H1 (cell line): Measurements from ENCODE around the gene OR14K1. TPM values are rescaled to one million over a fixed set of nuclear protein-coding genes. Genes with fewer than 3 reads are reported as not detected.
A peak's percentile ranks its signal among the peaks of the same experiment; 100 is the strongest.

Experiments
- CTCF ChIA-PET: fragments of 300-600 bp; sonication (Branson Sonifier 250); formaldehyde crosslinking; loops from one replicate; lab custom pipeline; 2021; ENCODE audit not compliant: partially characterized antibody; lab: Charles Lee
- POLR2A ChIA-PET: fragments of 300-600 bp; sonication (Branson Sonifier 250); formaldehyde crosslinking; loops from one replicate; lab custom pipeline; 2021; ENCODE audit warnings: inconsistent platforms; ENCODE audit not compliant: partially characterized antibody; lab: Charles Lee
- DNase-seq, 2 experiments: peaks; one replicate each; pipeline versions ENCODE4 v3.0.0 to v3.0.0-alpha.2; 2010 to 2022; ENCODE audit warnings: low spot score in 2 of 2, low read depth in 1 of 2, mixed read lengths in 1 of 2
- FAIRE-seq: peaks from 2 replicates; lab custom pipeline; 2011; peaks lifted over from hg19 to GRCh38; lab: Jason Lieb, UNC
- H2AFZ ChIP-seq: 2 replicates; pipeline ENCODE4 v1.8.1; 2012; ENCODE audit warnings: low read length, inconsistent platforms
- H2AK5ac ChIP-seq: 2 replicates; pipeline ENCODE4 v1.6.1; 2013; ENCODE audit warnings: low read depth, low read length
- H2BK120ac ChIP-seq: replicated peaks from 2 replicates; pipeline ENCODE3; 2013; ENCODE audit warnings: low read depth, low read length, inconsistent platforms
- H2BK12ac ChIP-seq: 2 replicates; pipeline ENCODE4 v1.6.1; 2013; ENCODE audit warnings: low read depth, low read length
- H2BK15ac ChIP-seq: 2 replicates; pipeline ENCODE4 v1.6.1; 2013; ENCODE audit warnings: low read length
- H2BK20ac ChIP-seq: 2 replicates; pipeline ENCODE4 v1.6.1; 2013; ENCODE audit warnings: low read length
- H2BK5ac ChIP-seq: 2 replicates; pipeline ENCODE4 v1.6.1; 2013; ENCODE audit warnings: low read depth, low read length
- H3K14ac ChIP-seq: 2 replicates; pipeline ENCODE4 v1.6.1; 2013; ENCODE audit warnings: inconsistent platforms; ENCODE audit not compliant: insufficient read length
- H3K18ac ChIP-seq: 2 replicates; pipeline ENCODE4 v1.6.1; 2013; ENCODE audit warnings: low read length; ENCODE audit errors: extremely low read depth
- H3K23ac ChIP-seq: 2 replicates; pipeline ENCODE4 v1.6.1; 2013; ENCODE audit warnings: inconsistent platforms; ENCODE audit not compliant: insufficient read length
- H3K23me2 ChIP-seq: 2 replicates; pipeline ENCODE4 v1.6.1; 2013; ENCODE audit warnings: low read depth, low read length
- H3K27ac ChIP-seq: 2 replicates; pipeline ENCODE4 v1.6.1; 2011; ENCODE audit warnings: low read depth, low read length, inconsistent platforms
- H3K27me3 ChIP-seq, 4 experiments: replicated peaks in 1 of 4; 1 replicate in 1 of 4; 2 replicates in 3 of 4; pipeline versions ENCODE4 v1.6.1 to v1.8.1; 2011 to 2013; ENCODE audit warnings: low read length in 3 of 4, mild to moderate bottlenecking in 3 of 4, inconsistent platforms in 2 of 4, mixed read lengths in 2 of 4, moderate library complexity in 1 of 4; ENCODE audit not compliant: control insufficient read depth in 3 of 4, insufficient read depth in 3 of 4; ENCODE audit errors: extremely low read depth in 1 of 4
- H3K36me3 ChIP-seq, 4 experiments: 2 replicates each; pipeline versions ENCODE4 v1.6.1 to v1.8.1; 2011 to 2013; ENCODE audit warnings: mild to moderate bottlenecking in 4 of 4, low read length in 3 of 4, moderate library complexity in 2 of 4, control low read depth in 1 of 4, inconsistent platforms in 1 of 4; ENCODE audit not compliant: insufficient read depth in 4 of 4, control insufficient read depth in 2 of 4
- H3K4ac ChIP-seq: replicated peaks from 2 replicates; pipeline ENCODE3; 2013; ENCODE audit warnings: low read length, low read depth, mixed read lengths, inconsistent platforms; ENCODE audit not compliant: insufficient read length
- H3K4me1 ChIP-seq, 4 experiments: replicated peaks in 1 of 4; 1 replicate in 1 of 4; 2 replicates in 3 of 4; pipeline versions ENCODE4 v1.6.1 to v1.8.1; 2011 to 2013; ENCODE audit warnings: low read length in 3 of 4, inconsistent platforms in 2 of 4, mixed read lengths in 1 of 4; ENCODE audit not compliant: insufficient read depth in 4 of 4, control insufficient read depth in 3 of 4
- H3K4me2 ChIP-seq, 2 experiments: 2 replicates each; pipeline versions ENCODE4 v1.6.1 to v1.8.1; 2011 to 2013; ENCODE audit warnings: low read depth in 2 of 2, low read length in 2 of 2, control low read depth in 1 of 2, inconsistent platforms in 1 of 2, mild to moderate bottlenecking in 1 of 2; ENCODE audit not compliant: insufficient read depth in 1 of 2
- H3K4me3 ChIP-seq, 4 experiments: fragments of 200-600, 300-600 bp in 1 of 4; sonication (generic), shearing (Covaris generic), sonication (Bioruptor Twin) in 1 of 4; 2 replicates each; pipeline versions ENCODE4 v1.5.1 to v1.8.1; 2011 to 2016; ENCODE audit warnings: low read length in 4 of 4, low read depth in 3 of 4, control low read depth in 2 of 4, inconsistent platforms in 2 of 4, mild to moderate bottlenecking in 2 of 4, mixed read lengths in 1 of 4, moderate library complexity in 1 of 4; ENCODE audit not compliant: insufficient read depth in 2 of 4; ENCODE audit errors: extremely low read depth in 1 of 4
- H3K56ac ChIP-seq: replicated peaks from 2 replicates; pipeline ENCODE3; 2013; ENCODE audit warnings: low read depth, mild to moderate bottlenecking, mixed read lengths, low read length, inconsistent platforms; ENCODE audit not compliant: insufficient read length
- H3K79me1 ChIP-seq: 2 replicates; pipeline ENCODE4 v1.6.1; 2013; ENCODE audit warnings: low read depth, low read length, control low read depth
- H3K79me2 ChIP-seq, 2 experiments: 2 replicates each; pipeline versions ENCODE4 v1.6.1 to v1.8.1; 2012 to 2013; ENCODE audit warnings: low read length in 2 of 2, mild to moderate bottlenecking in 2 of 2, inconsistent platforms in 1 of 2; ENCODE audit not compliant: insufficient read depth in 2 of 2, control insufficient read depth in 1 of 2
- H3K9ac ChIP-seq, 4 experiments: replicated peaks in 1 of 4; 1 replicate in 1 of 4; 2 replicates in 3 of 4; pipeline versions ENCODE4 v1.6.1 to v1.8.1; 2011 to 2013; ENCODE audit warnings: low read depth in 3 of 4, low read length in 3 of 4, control low read depth in 2 of 4, mild to moderate bottlenecking in 2 of 4, moderate library complexity in 2 of 4, inconsistent platforms in 1 of 4; ENCODE audit errors: extremely low read depth in 1 of 4
- H3K9me3 ChIP-seq, 2 experiments: 2 replicates each; pipeline versions ENCODE4 v1.6.1 to v1.8.1; 2012 to 2013; ENCODE audit warnings: mild to moderate bottlenecking in 2 of 2, moderate library complexity in 2 of 2, control low read depth in 1 of 2, inconsistent platforms in 1 of 2, low read depth in 1 of 2, low read length in 1 of 2, mixed read lengths in 1 of 2; ENCODE audit not compliant: insufficient read depth in 2 of 2
- H4K20me1 ChIP-seq, 2 experiments: replicated peaks in 1 of 2; 2 replicates each; pipeline versions ENCODE3 to v1.8.1; 2011 to 2013; ENCODE audit warnings: inconsistent platforms in 2 of 2, low read length in 2 of 2, mild to moderate bottlenecking in 1 of 2; ENCODE audit not compliant: insufficient read depth in 2 of 2, control insufficient read depth in 1 of 2
- H4K5ac ChIP-seq: 2 replicates; pipeline ENCODE4 v1.6.1; 2013; ENCODE audit warnings: low read length, low read depth, mixed read lengths, inconsistent platforms; ENCODE audit not compliant: insufficient read length
- H4K8ac ChIP-seq: 2 replicates; pipeline ENCODE4 v1.8.0; 2013; ENCODE audit warnings: mild to moderate bottlenecking, moderate library complexity, low read length, inconsistent platforms; ENCODE audit not compliant: insufficient read depth; ENCODE audit errors: extremely low read depth
- H4K91ac ChIP-seq: replicated peaks from 2 replicates; pipeline ENCODE3; 2013; ENCODE audit warnings: low read length, mixed read lengths, inconsistent platforms; ENCODE audit not compliant: insufficient read length
- CBX5 ChIP-seq: fragments of 300-800, 300-1000 bp; sonication (generic); IDR thresholded peaks from 2 replicates; pipeline ENCODE4 v1.7.1; 2016; ENCODE audit warnings: antibody characterized with exemption, low read length, low read depth
- HDAC2 ChIP-seq, 2 experiments: fragments of 300-600 bp in 1 of 2; sonication (generic) in 1 of 2; IDR thresholded peaks; 2 replicates each; pipeline ENCODE4 v1.6.1; 2011 to 2012; ENCODE audit warnings: low read depth in 2 of 2, low read length in 2 of 2, mild to moderate bottlenecking in 2 of 2, moderate library complexity in 2 of 2, borderline replicate concordance in 1 of 2, inconsistent platforms in 1 of 2
- KDM4A ChIP-seq: IDR thresholded peaks from one replicate; pipeline ENCODE4 v1.7.1; 2012; ENCODE audit warnings: low read depth, mild to moderate bottlenecking, moderate library complexity, low read length, inconsistent platforms; ENCODE audit not compliant: severe bottlenecking
- MAFK ChIP-seq: IDR thresholded peaks from 2 replicates; pipeline ENCODE4 v1.6.1; 2012; ENCODE audit warnings: low read depth, mild to moderate bottlenecking, improper control_type of control experiment, low read length
- polyA plus RNA-seq, 7 experiments: library from polyadenylated mRNA; depleted of rRNA in 3 of 7; stranded (reverse) in 5 of 7; unstranded in 2 of 7; fragments of >200 nt in 5 of 7; fragments of 200-250 nt in 2 of 7; gene quantifications; 1 replicate in 5 of 7; 2 replicates in 1 of 7; 4 replicates in 1 of 7; pipeline versions ENCODE4 v1.2.1 to v1.2.3, GENCODE V29; 2011 to 2013; ENCODE audit warnings: missing spikeins in 2 of 7, mixed read lengths in 2 of 7
- total RNA-seq: library from RNA; stranded (reverse); fragmentation: NEBNext Ultra II Directional; extraction: Animal tissue kit (Norgen Biotek cat#: 25700); gene quantifications from 2 replicates; pipeline ENCODE4 v1.2.1, GENCODE V29; 2021

Gene OR14K1
- total and polyA plus RNA-seq, 2 of the 8 experiments (the other 6 are each of a cell fraction or from before 2014, with no cell fraction given): not detected

- no peak overlapping the region for H3K18ac ChIP-seq
- H4K5ac ChIP-seq: no peak overlapping the region
- CTCF ChIA-PET: no interaction called here
- no peak overlapping the region for H3K27ac ChIP-seq
- H2BK20ac ChIP-seq: no peak overlapping the region
- H2AFZ ChIP-seq: no peak overlapping the region
- H2BK15ac ChIP-seq: no peak overlapping the region
- H3K4ac ChIP-seq: no peak overlapping the region
- H3K9me3 ChIP-seq: peaks cover 47% of the 10 kb centered on the region in 2 experiments
- POLR2A ChIA-PET: no interaction called here
- H2BK5ac ChIP-seq: no peak overlapping the region
- H3K23ac ChIP-seq: no peak overlapping the region
- no peak overlapping the region for H2BK120ac ChIP-seq
- no peak overlapping the region for H3K14ac ChIP-seq
- H3K56ac ChIP-seq: no peak overlapping the region
- no peak overlapping the region for H4K8ac ChIP-seq
- no peak overlapping the region for H2AK5ac ChIP-seq
- DNase-seq (no peak), FAIRE-seq (no peak)
- H3K36me3 ChIP-seq: no peaks in the 10 kb centered on the region; a peak in 1 of 8 replicates
- no peaks in the 10 kb centered on the region for H3K27me3 ChIP-seq
- no peak overlapping the region for H4K91ac ChIP-seq
- H3K79me1 ChIP-seq: no peaks in the 10 kb centered on the region
- no peak overlapping the region for H3K9ac ChIP-seq
- H4K20me1 ChIP-seq: no peaks in the 10 kb centered on the region
- no peaks in the 10 kb centered on the region for H3K23me2 ChIP-seq
- no peak for TF ChIP-seq KDM4A
- TF ChIP-seq MAFK: peak; percentile 82; the same call in 1 of the 2 replicates
- TF ChIP-seq HDAC2 (IDR thresholded peaks at IDR 0.05; ENCODE audit: borderline replicate concordance in 1 of 2, low read depth in 2 of 2, low read length in 2 of 2): no peak
- no peak for TF ChIP-seq CBX5
- TF ChIP-seq, all 59 proteins: peak for 1
- Histone ChIP-seq H3K4me3 (no peak overlapping the region), H3K4me1 (no peaks in the 10 kb centered on the region), H3K4me2 (no peak overlapping the region), H2BK12ac (no peak overlapping the region), H3K79me2 (no peaks in the 10 kb centered on the region)
Observed at GRCh38 chr1:247769603-247770002, 31.2 kb downstream of the OR14K1 start.

Other genes starting within 250 kb of the OR14K1 start
- not detected in 2 replicates for gene OR2C3, start 202.2 kb upstream of the OR14K1 start, total RNA-seq
- gene OR2C3, start 202.2 kb upstream of the OR14K1 start, polyA plus RNA-seq (2011; rRNA removed): not detected in 2 replicates
- gene GCSAML, start 189.5 kb upstream of the OR14K1 start, total RNA-seq: not detected in 2 replicates
- not detected in 2 replicates for gene GCSAML, start 189.5 kb upstream of the OR14K1 start, polyA plus RNA-seq (2011; rRNA removed)
- gene OR2G2, start 150.3 kb upstream of the OR14K1 start, total RNA-seq: not detected in 2 replicates
- gene OR2G2, start 150.3 kb upstream of the OR14K1 start, polyA plus RNA-seq (2011; rRNA removed): not detected in 2 replicates
- gene OR2G3, start 133.0 kb upstream of the OR14K1 start, total RNA-seq: not detected in 2 replicates
- gene OR2G3, start 133.0 kb upstream of the OR14K1 start, polyA plus RNA-seq (2011; rRNA removed): not detected in 2 replicates
- not detected in 2 replicates for gene OR13G1, start 58.9 kb upstream of the OR14K1 start, total RNA-seq
- not detected in 2 replicates for gene OR13G1, start 58.9 kb upstream of the OR14K1 start, polyA plus RNA-seq (2011; rRNA removed)
- gene OR6F1, start 22.0 kb upstream of the OR14K1 start, total RNA-seq: not detected in 2 replicates
- gene OR6F1, start 22.0 kb upstream of the OR14K1 start, polyA plus RNA-seq (2011; rRNA removed): not detected in 2 replicates
- not detected in 2 replicates for gene OR14A2, start 9.5 kb downstream of the OR14K1 start, total RNA-seq
- gene OR14A2, start 9.5 kb downstream of the OR14K1 start, polyA plus RNA-seq (2011; rRNA removed): not detected in 2 replicates
- not detected in 2 replicates for gene OR1C1, start 21.9 kb downstream of the OR14K1 start, total RNA-seq
- not detected in 2 replicates for gene OR1C1, start 21.9 kb downstream of the OR14K1 start, polyA plus RNA-seq (2011; rRNA removed)
- not detected in 2 replicates for gene OR14A16, start 85.5 kb downstream of the OR14K1 start, total RNA-seq
- not detected in 2 replicates for gene OR14A16, start 85.5 kb downstream of the OR14K1 start, polyA plus RNA-seq (2011; rRNA removed)
- gene OR11L1, start 103.3 kb downstream of the OR14K1 start, total RNA-seq: not detected in 2 replicates
- not detected in 2 replicates for gene OR11L1, start 103.3 kb downstream of the OR14K1 start, polyA plus RNA-seq (2011; rRNA removed)
- 2.1 and 2.8 TPM in 2 replicates for gene TRIM58, start 118.6 kb downstream of the OR14K1 start, total RNA-seq
- not detected in 2 replicates for gene TRIM58, start 118.6 kb downstream of the OR14K1 start, polyA plus RNA-seq (2011; rRNA removed)
- gene OR2W3, start 157.0 kb downstream of the OR14K1 start, total RNA-seq: 0.82 and 1.1 TPM in 2 replicates
- gene OR2W3, start 157.0 kb downstream of the OR14K1 start, polyA plus RNA-seq (2011; rRNA removed): 0.08 and 0.12 TPM in 2 replicates
- gene OR2T8, start 181.6 kb downstream of the OR14K1 start, total RNA-seq: not detected in 2 replicates
- not detected in 2 replicates for gene OR2T8, start 181.6 kb downstream of the OR14K1 start, polyA plus RNA-seq (2011; rRNA removed)
- gene OR2AJ1, start 186.3 kb downstream of the OR14K1 start, total RNA-seq: not detected in 2 replicates
- gene OR2AJ1, start 186.3 kb downstream of the OR14K1 start, polyA plus RNA-seq (2011; rRNA removed): not detected in 2 replicates
- gene OR2L8, start 210.2 kb downstream of the OR14K1 start, total RNA-seq: not detected in 2 replicates
- gene OR2L8, start 210.2 kb downstream of the OR14K1 start, polyA plus RNA-seq (2011; rRNA removed): not detected in 2 replicates
- gene OR2AK2, start 226.6 kb downstream of the OR14K1 start, total RNA-seq: not detected in 2 replicates
- gene OR2AK2, start 226.6 kb downstream of the OR14K1 start, polyA plus RNA-seq (2011; rRNA removed): not detected in 2 replicates